ENCODE results near the gene ARHGAP26. TPM values are rescaled to one million over a fixed set of nuclear protein-coding genes. Genes with fewer than 3 reads are reported as not detected.

Gene ARHGAP26
- polyA plus RNA-seq, 3 donors: 11.0 to 12.1 (median 11.4) TPM

GRCh38 chr5:143207058-143207457, 436.9 kb downstream of the ARHGAP26 start:
- no peak for DNase-seq (ENCODE audit: low read depth in 3 of 3, low spot score in 2 of 3)

GRCh38 chr5:143207563-143208364, 437.6 kb downstream of the ARHGAP26 start:
- DNase-seq (ENCODE audit: low read depth in 3 of 3, low spot score in 2 of 3): no peak

- no peak for DNase-seq (ENCODE audit: low read depth in 3 of 3, low spot score in 2 of 3)
Measured at GRCh38 chr5:143208365-143208641, 438.1 kb downstream of the ARHGAP26 start.

- no peak for DNase-seq (ENCODE audit: low read depth in 3 of 3, low spot score in 2 of 3)
Measured at GRCh38 chr5:143208781-143209510, 438.8 kb downstream of the ARHGAP26 start.

- DNase-seq (ENCODE audit: low read depth in 3 of 3, low spot score in 2 of 3): no peak
Measured at GRCh38 chr5:143209881-143210395, 439.8 kb downstream of the ARHGAP26 start.

GRCh38 chr5:143210576-143210975, 440.4 kb downstream of the ARHGAP26 start:
- DNase-seq (ENCODE audit: low read depth in 3 of 3, low spot score in 2 of 3): no peak

GRCh38 chr5:143212261-143212660, 442.1 kb downstream of the ARHGAP26 start:
- DNase-seq (ENCODE audit: low read depth in 3 of 3, low spot score in 2 of 3): no peak

- DNase-seq (ENCODE audit: low read depth in 3 of 3, low spot score in 2 of 3): no peak
Measured at GRCh38 chr5:143213231-143213850, 443.2 kb downstream of the ARHGAP26 start.

- no peak for DNase-seq (ENCODE audit: low read depth in 3 of 3, low spot score in 2 of 3)
Measured at GRCh38 chr5:143213851-143214363, 443.7 kb downstream of the ARHGAP26 start.

GRCh38 chr5:143214458-143214857, 444.3 kb downstream of the ARHGAP26 start:
- no peak for DNase-seq (ENCODE audit: low read depth in 3 of 3, low spot score in 2 of 3)

- DNase-seq (ENCODE audit: low read depth in 3 of 3, low spot score in 2 of 3): no peak
Measured at GRCh38 chr5:143214890-143215289, 444.7 kb downstream of the ARHGAP26 start.

- no peak for DNase-seq (ENCODE audit: low read depth in 3 of 3, low spot score in 2 of 3)
Measured at GRCh38 chr5:143215690-143216089, 445.5 kb downstream of the ARHGAP26 start.

- DNase-seq (ENCODE audit: low read depth in 3 of 3, low spot score in 2 of 3): no peak
Measured at GRCh38 chr5:143216211-143216610, 446.0 kb downstream of the ARHGAP26 start.

- DNase-seq (ENCODE audit: low read depth in 3 of 3, low spot score in 2 of 3): no peak
Measured at GRCh38 chr5:143217065-143217803, 447.1 kb downstream of the ARHGAP26 start.

- DNase-seq (ENCODE audit: low read depth in 3 of 3, low spot score in 2 of 3): no peak
Measured at GRCh38 chr5:143217804-143218160, 447.6 kb downstream of the ARHGAP26 start.

GRCh38 chr5:143218517-143219170, 448.5 kb downstream of the ARHGAP26 start:
- DNase-seq (ENCODE audit: low read depth in 3 of 3, low spot score in 2 of 3): no peak

GRCh38 chr5:143219696-143220095, 449.5 kb downstream of the ARHGAP26 start:
- DNase-seq (ENCODE audit: low read depth in 3 of 3, low spot score in 2 of 3): no peak

- DNase-seq (ENCODE audit: low read depth in 3 of 3, low spot score in 2 of 3): no peak
Measured at GRCh38 chr5:143220748-143221251, 450.6 kb downstream of the ARHGAP26 start.

- no peak for DNase-seq (ENCODE audit: low read depth in 3 of 3, low spot score in 2 of 3)
Measured at GRCh38 chr5:143222287-143223231, 452.4 kb downstream of the ARHGAP26 start.

Measured in right renal cortex interstitium (tissue), 3 donors.